ENCODE data around the gene SPSB1.

The SPSB1 gene

GRCh38 chr1:9319789-9320519, 27.3 kb downstream of the SPSB1 start:
- DNase-seq (ENCODE audit: low spot score), result no peak

- no peak for DNase-seq (ENCODE audit: low spot score)
Measured at GRCh38 chr1:9320520-9321479, 28.1 kb downstream of the SPSB1 start.

GRCh38 chr1:9321480-9321849, 28.8 kb downstream of the SPSB1 start:
- no peak for DNase-seq (ENCODE audit: low spot score)

GRCh38 chr1:9321986-9322660, 29.4 kb downstream of the SPSB1 start:
- DNase-seq (ENCODE audit: low spot score), result no peak

GRCh38 chr1:9322661-9323244, 30.1 kb downstream of the SPSB1 start:
- DNase-seq (ENCODE audit: low spot score), result no peak

- no peak for DNase-seq (ENCODE audit: low spot score)
Measured at GRCh38 chr1:9324246-9325096, 31.8 kb downstream of the SPSB1 start.

- DNase-seq (ENCODE audit: low spot score), result no peak
Measured at GRCh38 chr1:9326596-9326995, 33.9 kb downstream of the SPSB1 start.

- DNase-seq (ENCODE audit: low spot score), result no peak
Measured at GRCh38 chr1:9328201-9328600, 35.5 kb downstream of the SPSB1 start.

GRCh38 chr1:9328715-9329114, 36.0 kb downstream of the SPSB1 start:
- no peak for DNase-seq (ENCODE audit: low spot score)

- DNase-seq (ENCODE audit: low spot score), result no peak
Measured at GRCh38 chr1:9331016-9331415, 38.3 kb downstream of the SPSB1 start.

- DNase-seq (ENCODE audit: low spot score), result no peak
Measured at GRCh38 chr1:9331558-9332346, 39.1 kb downstream of the SPSB1 start.

GRCh38 chr1:9332513-9333143, 39.9 kb downstream of the SPSB1 start:
- no peak for DNase-seq (ENCODE audit: low spot score)

- no peak for DNase-seq (ENCODE audit: low spot score)
Measured at GRCh38 chr1:9338397-9339246, 45.9 kb downstream of the SPSB1 start.

GRCh38 chr1:9340172-9340854, 47.6 kb downstream of the SPSB1 start:
- no peak for DNase-seq (ENCODE audit: low spot score)

GRCh38 chr1:9340864-9341263, 48.2 kb downstream of the SPSB1 start:
- no peak for DNase-seq (ENCODE audit: low spot score)

- no peak for DNase-seq (ENCODE audit: low spot score)
Measured at GRCh38 chr1:9341301-9341845, 48.7 kb downstream of the SPSB1 start.

- no peak for DNase-seq (ENCODE audit: low spot score)
Measured at GRCh38 chr1:9343269-9343668, 50.6 kb downstream of the SPSB1 start.
